SK-N-SH (cell line): ENCODE measurements around the gene RRN3. TPM values are rescaled to one million over a fixed set of nuclear protein-coding genes. Genes with fewer than 3 reads are reported as not detected.

Source experiments
- CTCF ChIA-PET: fragments of 300-600, 350-600 bp; formaldehyde crosslinking; extraction: SDS; loops from one replicate; lab custom pipeline; 2021; lab: Yijun Ruan, JAX
- POLR2A ChIA-PET: fragments of 350-600 bp; sonication (Branson Sonifier 250); formaldehyde crosslinking; extraction: SDS; loops from one replicate; lab custom pipeline; 2020; ENCODE audit warnings: antibody characterized with exemption, inconsistent platforms; lab: Yijun Ruan, JAX
- DNase-seq: peaks from one replicate; pipeline ENCODE4 v3.0.0; 2012
- H2AFZ ChIP-seq: fragments of 200-600 bp; sonication (generic); 2 replicates; pipeline ENCODE4 v1.8.1; 2016; ENCODE audit warnings: antibody characterized with exemption, mild to moderate bottlenecking, low read depth
- H3F3A ChIP-seq: fragments of 200-600 bp; sonication (generic); replicated peaks from 2 replicates; pipeline ENCODE3; 2016; ENCODE audit warnings: antibody characterized with exemption, mild to moderate bottlenecking; ENCODE audit not compliant: insufficient read depth
- H3K27ac ChIP-seq, 2 experiments: fragments of 200-500 bp in 1 of 2; fragments of 200-600 bp in 1 of 2; sonication (Bioruptor generic) in 1 of 2; sonication (generic), shearing (Covaris generic) in 1 of 2; 2 replicates each; pipeline versions ENCODE4 v1.5.1 to v1.6.1; 2014 to 2016; ENCODE audit warnings: low read depth in 2 of 2, inconsistent platforms in 1 of 2, low read length in 1 of 2, mild to moderate bottlenecking in 1 of 2, mixed read lengths in 1 of 2
- H3K27me3 ChIP-seq: fragments of 200-600 bp; sonication (generic), shearing (Covaris generic); 2 replicates; pipeline ENCODE4 v1.6.1; 2016; ENCODE audit warnings: mixed run types; ENCODE audit not compliant: insufficient read depth
- H3K36me3 ChIP-seq, 2 experiments: fragments of 200-500 bp in 1 of 2; fragments of 200-600 bp in 1 of 2; sonication (Bioruptor generic) in 1 of 2; sonication (generic) in 1 of 2; replicated peaks in 1 of 2; 2 replicates each; pipeline versions ENCODE3 to v1.5.1; 2014 to 2016; ENCODE audit warnings: low read length in 1 of 2, mild to moderate bottlenecking in 1 of 2; ENCODE audit not compliant: insufficient read depth in 2 of 2, control insufficient read depth in 1 of 2
- H3K4me1 ChIP-seq, 2 experiments: fragments of 200-500 bp in 1 of 2; fragments of 200-600 bp in 1 of 2; sonication (Bioruptor generic) in 1 of 2; sonication (generic), shearing (Covaris generic) in 1 of 2; 2 replicates each; pipeline versions ENCODE4 v1.5.1 to v1.6.1; 2014 to 2016; ENCODE audit warnings: low read depth in 1 of 2, low read length in 1 of 2, mixed run types in 1 of 2; ENCODE audit not compliant: insufficient read depth in 2 of 2, control insufficient read depth in 1 of 2
- H3K4me2 ChIP-seq: fragments of 200-600 bp; sonication (generic), shearing (Covaris generic); 2 replicates; pipeline ENCODE4 v1.6.1; 2017; ENCODE audit warnings: mixed run types
- H3K4me3 ChIP-seq, 2 experiments: fragments of 200-500 bp in 1 of 2; fragments of 200-600 bp in 1 of 2; sonication (Bioruptor generic) in 1 of 2; sonication (generic), shearing (Covaris generic) in 1 of 2; 2 replicates each; pipeline versions ENCODE4 v1.5.1 to v1.8.1; 2014 to 2016; ENCODE audit warnings: low read depth in 2 of 2, inconsistent platforms in 1 of 2, low read length in 1 of 2, mild to moderate bottlenecking in 1 of 2, mixed read lengths in 1 of 2, moderate library complexity in 1 of 2
- H3K79me2 ChIP-seq: fragments of 200-600 bp; sonication (generic); 2 replicates; pipeline ENCODE4 v1.8.1; 2017; ENCODE audit warnings: mild to moderate bottlenecking; ENCODE audit not compliant: insufficient read depth
- H3K9ac ChIP-seq: fragments of 200-600 bp; sonication (generic); 2 replicates; pipeline ENCODE4 v1.6.1; 2017; ENCODE audit warnings: mixed run types
- H3K9me2 ChIP-seq: fragments of 200-600 bp; sonication (generic); 2 replicates; pipeline ENCODE4 v1.6.1; 2017; ENCODE audit warnings: mixed run types
- H3K9me3 ChIP-seq: fragments of 200-600 bp; sonication (generic); 2 replicates; pipeline ENCODE4 v1.6.1; 2017; ENCODE audit warnings: mixed run types, mild to moderate bottlenecking, moderate library complexity
- H4K20me1 ChIP-seq: fragments of 200-600 bp; sonication (generic); 2 replicates; pipeline ENCODE4 v1.6.1; 2017; ENCODE audit warnings: mild to moderate bottlenecking, mixed run types; ENCODE audit not compliant: insufficient read depth
- ELF1 ChIP-seq: IDR thresholded peaks from 2 replicates; pipeline ENCODE4 v1.4.0; 2012
- FOXM1 ChIP-seq: IDR thresholded peaks from 2 replicates; pipeline ENCODE4 v1.4.0; 2012; ENCODE audit warnings: low read depth, mild to moderate bottlenecking
- GABPA ChIP-seq: IDR thresholded peaks from 2 replicates; pipeline ENCODE4 v1.4.0; 2012; ENCODE audit warnings: low read depth, mild to moderate bottlenecking
- GATA2 ChIP-seq: sonication (generic); formaldehyde crosslinking; IDR thresholded peaks from 2 replicates; pipeline ENCODE4 v1.5.0; 2020; ENCODE audit warnings: mild to moderate bottlenecking, missing genetic modification reagents
- IRF3 ChIP-seq: fragments of 150-350 bp; IDR thresholded peaks from 2 replicates; pipeline ENCODE4 v1.6.1; 2016; ENCODE audit warnings: mild to moderate bottlenecking, low read depth, low read length
- JUND ChIP-seq: IDR thresholded peaks from 2 replicates; pipeline ENCODE4 v1.4.0; 2012
- MXI1 ChIP-seq: IDR thresholded peaks from 2 replicates; pipeline ENCODE4 v1.6.1; 2012; ENCODE audit warnings: mild to moderate bottlenecking, low read depth, low read length, improper control_type of control experiment
- NFIC ChIP-seq: IDR thresholded peaks from 2 replicates; pipeline ENCODE4 v1.4.0; 2012; ENCODE audit warnings: borderline replicate concordance
- NRF1 ChIP-seq: IDR thresholded peaks from 2 replicates; pipeline ENCODE4 v1.6.1; 2012; ENCODE audit warnings: low read depth, mild to moderate bottlenecking, low read length
- PBX3 ChIP-seq: IDR thresholded peaks from 2 replicates; pipeline ENCODE4; 2012
- RAD21 ChIP-seq: IDR thresholded peaks from 2 replicates; pipeline ENCODE4 v1.6.1; 2012; ENCODE audit warnings: mild to moderate bottlenecking, low read length
- RCOR1 ChIP-seq: fragments of 150-350 bp; IDR thresholded peaks from 2 replicates; pipeline ENCODE4 v1.6.1; 2017; ENCODE audit warnings: antibody characterized with exemption, low read length
- REST ChIP-seq: IDR thresholded peaks from 2 replicates; pipeline ENCODE4 v1.6.1; 2012; ENCODE audit warnings: mild to moderate bottlenecking, low read depth, low read length, moderate library complexity
- RFX5 ChIP-seq: IDR thresholded peaks from 2 replicates; pipeline ENCODE4 v1.6.1; 2012; ENCODE audit warnings: mild to moderate bottlenecking, improper control_type of control experiment, low read length
- SIN3A ChIP-seq: IDR thresholded peaks from 2 replicates; pipeline ENCODE4 v1.6.1; 2012; ENCODE audit warnings: low read depth, mild to moderate bottlenecking, low read length, moderate library complexity, borderline replicate concordance
- SMC3 ChIP-seq: IDR thresholded peaks from 2 replicates; pipeline ENCODE4 v1.6.1; 2012; ENCODE audit warnings: low read depth, low read length, improper control_type of control experiment
- whole genome bisulfite sequencing: methylation state at CpG from one replicate; pipeline ENCODE4 v1.1.6; 2017; ENCODE audit warnings: low lambda C conversion rate; 5-methylcytosine and 5-hydroxymethylcytosine counted together
- polyA plus RNA-seq, 3 experiments: library from polyadenylated mRNA; depleted of rRNA; stranded (reverse); fragments of >200 nt; gene quantifications; 2 replicates each; pipeline ENCODE4 v1.2.3, GENCODE V29; 2012
- TF ChIP-seq, protein P1 (sequence below): IDR thresholded peaks from 2 replicates; pipeline ENCODE4 v1.4.0; 2012; ENCODE audit warnings: low read depth
- TF ChIP-seq, protein P2 (sequence below): fragments of 200-600 bp; sonication (generic); IDR thresholded peaks from 2 replicates; pipeline ENCODE4 v1.6.1; 2017; ENCODE audit warnings: antibody characterized with exemption, mild to moderate bottlenecking, moderate library complexity

The RRN3 gene
- polyA plus RNA-seq, 1 of the 3 experiments (the other 2 are of a cell fraction), result 21.3 TPM

DNA sequence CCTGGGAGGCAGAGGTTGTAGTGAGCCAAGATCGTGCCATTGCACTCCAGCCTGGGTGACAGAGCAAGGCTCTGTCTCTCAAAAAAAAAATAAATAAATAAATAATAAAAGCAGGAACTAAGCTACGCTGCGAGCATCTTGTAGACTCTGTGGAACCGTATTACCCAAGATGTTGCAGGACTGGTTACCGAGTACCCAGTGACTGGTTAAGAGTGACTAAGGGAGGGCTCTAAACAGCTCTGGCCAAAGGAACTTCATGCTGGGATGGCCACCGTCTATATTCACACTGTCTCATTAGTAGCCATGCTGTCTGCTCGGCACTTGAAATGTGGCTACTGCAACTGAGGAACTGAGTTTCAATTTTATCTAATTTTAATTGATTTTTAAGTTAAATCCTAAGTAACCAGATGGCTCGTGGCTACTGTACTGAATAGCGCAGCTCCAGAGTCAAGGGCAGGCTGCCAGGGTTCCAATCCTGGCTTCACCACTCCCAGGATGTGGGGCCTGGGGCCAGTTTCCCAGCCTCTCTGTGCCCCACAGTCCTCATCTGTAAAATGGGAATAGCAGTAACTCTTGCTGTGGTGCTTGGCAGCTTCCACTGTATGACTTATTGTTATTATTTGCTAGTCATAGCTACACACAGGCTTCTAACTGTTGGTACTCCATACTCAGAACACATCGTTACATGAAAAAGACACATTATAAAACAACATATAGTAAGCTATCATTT, 41.2 kb downstream of the RRN3 start:
- 0 out of 2 replicates have a peak, but pooled peaks cover 13% of the 10 kb centered on the region for H4K20me1 ChIP-seq
- POLR2A ChIA-PET, result interaction anchor here (0.6 kb wide), 1 partner anchor 17 kb away, joined by 3 read pairs; no protein-coding TSS in a partner anchor
- no peaks in the 10 kb centered on the region for H3K27me3 ChIP-seq
- peaks cover 0 to 13% of the 10 kb centered on the region in 2 experiments; a peak in 1 of 4 replicates for H3K4me1 ChIP-seq
- 93% methylated on average over 10 of the region's 10 CpGs for WGBS
- no peak overlapping the region for H3K27ac ChIP-seq
- TF ChIP-seq, protein P1, sequence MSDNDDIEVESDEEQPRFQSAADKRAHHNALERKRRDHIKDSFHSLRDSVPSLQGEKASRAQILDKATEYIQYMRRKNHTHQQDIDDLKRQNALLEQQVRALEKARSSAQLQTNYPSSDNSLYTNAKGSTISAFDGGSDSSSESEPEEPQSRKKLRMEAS, result no peak
- no peak overlapping the region for H3K9ac ChIP-seq
- DNase-seq, result no peak
- no peak overlapping the region for H3K4me3 ChIP-seq
- no peaks in the 10 kb centered on the region for H3K9me2 ChIP-seq
- H3K79me2 ChIP-seq, result peaks cover 70% of the 10 kb centered on the region
- no peak overlapping the region for H2AFZ ChIP-seq
- H3F3A ChIP-seq, result peaks cover 13% of the 10 kb centered on the region
- no peak overlapping the region for H3K4me2 ChIP-seq
- CTCF ChIA-PET, result interaction anchor here (0.9 to 2.0 kb wide), 2 partner anchors 12 to 20 kb away, joined by 4 to 6 read pairs; no protein-coding TSS in a partner anchor
- H3K36me3 ChIP-seq, result no peaks in the 10 kb centered on the region
- H3K9me3 ChIP-seq, result no peaks in the 10 kb centered on the region

- CTCF ChIA-PET, result interaction anchor here (2.0 to 2.3 kb wide), 2 partner anchors 15 to 18 kb away, joined by 5 to 6 read pairs; no protein-coding TSS in a partner anchor
- H3F3A ChIP-seq, result peaks cover 7% of the 10 kb centered on the region
- H3K4me1 ChIP-seq, result peaks cover 0 to 12% of the 10 kb centered on the region in 2 experiments; a peak in 1 of 4 replicates
- no peaks in the 10 kb centered on the region for H3K27me3 ChIP-seq
- DNase-seq, result no peak
- no peak overlapping the region for H3K9ac ChIP-seq
- no peaks in the 10 kb centered on the region for H3K9me2 ChIP-seq
- no peak overlapping the region for H3K27ac ChIP-seq
- no peak overlapping the region for H3K4me3 ChIP-seq
- POLR2A ChIA-PET, result interaction anchor here (0.7 kb wide), 1 partner anchor 11 kb away, joined by 3 read pairs; no protein-coding TSS in a partner anchor
- H2AFZ ChIP-seq, result no peak overlapping the region
- no peak overlapping the region for H3K4me2 ChIP-seq
- H3K9me3 ChIP-seq, result no peaks in the 10 kb centered on the region
- H3K36me3 ChIP-seq, result peaks cover 0 to 4% of the 10 kb centered on the region in 2 experiments
- H3K79me2 ChIP-seq, result peaks cover 74% of the 10 kb centered on the region
- 0 out of 2 replicates have a peak, but pooled peaks cover 13% of the 10 kb centered on the region for H4K20me1 ChIP-seq
- 97% methylated on average over 8 of the region's 9 CpGs for WGBS
- TF ChIP-seq GATA2 (no peak), SIN3A (no peak), FOXM1 (no peak), REST (no peak), IRF3 (no peak), GABPA (no peak), RFX5 (no peak), PBX3 (no peak), ELF1 (no peak), RCOR1 (no peak), NRF1 (no peak), NFIC (no peak), JUND (no peak), RAD21 (no peak), MXI1 (no peak), SMC3 (no peak)
- TF ChIP-seq, protein P2, sequence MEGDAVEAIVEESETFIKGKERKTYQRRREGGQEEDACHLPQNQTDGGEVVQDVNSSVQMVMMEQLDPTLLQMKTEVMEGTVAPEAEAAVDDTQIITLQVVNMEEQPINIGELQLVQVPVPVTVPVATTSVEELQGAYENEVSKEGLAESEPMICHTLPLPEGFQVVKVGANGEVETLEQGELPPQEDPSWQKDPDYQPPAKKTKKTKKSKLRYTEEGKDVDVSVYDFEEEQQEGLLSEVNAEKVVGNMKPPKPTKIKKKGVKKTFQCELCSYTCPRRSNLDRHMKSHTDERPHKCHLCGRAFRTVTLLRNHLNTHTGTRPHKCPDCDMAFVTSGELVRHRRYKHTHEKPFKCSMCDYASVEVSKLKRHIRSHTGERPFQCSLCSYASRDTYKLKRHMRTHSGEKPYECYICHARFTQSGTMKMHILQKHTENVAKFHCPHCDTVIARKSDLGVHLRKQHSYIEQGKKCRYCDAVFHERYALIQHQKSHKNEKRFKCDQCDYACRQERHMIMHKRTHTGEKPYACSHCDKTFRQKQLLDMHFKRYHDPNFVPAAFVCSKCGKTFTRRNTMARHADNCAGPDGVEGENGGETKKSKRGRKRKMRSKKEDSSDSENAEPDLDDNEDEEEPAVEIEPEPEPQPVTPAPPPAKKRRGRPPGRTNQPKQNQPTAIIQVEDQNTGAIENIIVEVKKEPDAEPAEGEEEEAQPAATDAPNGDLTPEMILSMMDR, result no peak
These were observed 42.6 kb downstream of the RRN3 start for GRCh38 chr16:15051387-15051951.
